HCEC 1CT (cell line): ENCODE results near the gene SIGLEC12.
"Not testable (repeated sequence)": the region's sequence is repeated elsewhere in the genome, so short reads cannot be mapped to it uniquely, and the experiment has no call there.

ENCODE experiments used
- DNase-seq: peaks from one replicate; pipeline ENCODE4 v3.0.0-alpha.2; 2017

The SIGLEC12 gene

GRCh38 chr19:51457351-51458013 is 44.1 kb downstream of the SIGLEC12 start:
- DNase-seq, result no peak

GRCh38 chr19:51456541-51457290 is 44.9 kb downstream of the SIGLEC12 start:
- DNase-seq, result no peak

GRCh38 chr19:51450730-51451307 is 50.8 kb downstream of the SIGLEC12 start:
- DNase-seq, result no peak

GRCh38 chr19:51448411-51449016 is 53.1 kb downstream of the SIGLEC12 start:
- DNase-seq, result no peak

GRCh38 chr19:51448011-51448410 is 53.6 kb downstream of the SIGLEC12 start:
- DNase-seq, result no peak

GRCh38 chr19:51447510-51447909 is 54.1 kb downstream of the SIGLEC12 start:
- DNase-seq, result not testable (repeated sequence)

- DNase-seq, result no peak
These were observed 59.9 kb downstream of the SIGLEC12 start for GRCh38 chr19:51441410-51442390.
